ENCODE data around the gene WDR89. TPM values are rescaled to one million over a fixed set of nuclear protein-coding genes. Genes with fewer than 3 reads are reported as not detected.

WDR89 gene
- total and polyA plus RNA-seq, 4 donors, result 7.0 to 17.9 (median 8.7) TPM

GRCh38 chr14:63673255-63673654 lies 31.6 kb upstream of the WDR89 start:
- ATAC-seq (ENCODE audit: insufficient read depth, low FRiP score) (no peak), DNase-seq (no peak)
- WGBS, 2 donors, result 85 to 87% methylated on average over 5 of the region's 5 CpGs
- H3K27ac ChIP-seq (ENCODE audit: low read depth in 1 of 2, low read length in 1 of 2), result no peak overlapping the region
- no peaks in the 10 kb centered on the region for H3K27me3 ChIP-seq (ENCODE audit: control insufficient read depth in 3 of 3, insufficient read depth in 3 of 3, low read length in 2 of 3)
- peaks cover 0 to 2% (median 0%) of the 10 kb centered on the region in 4 donors for H3K36me3 ChIP-seq (ENCODE audit: control insufficient read depth in 4 of 4, insufficient read depth in 4 of 4, low read length in 4 of 4)
- H3K9me3 ChIP-seq (ENCODE audit: control insufficient read depth in 4 of 4, insufficient read depth in 3 of 4, low read length in 3 of 4), result peaks cover 0 to 4% (median 0%) of the 10 kb centered on the region in 4 donors
- no peak overlapping the region for H3K9ac ChIP-seq (ENCODE audit: insufficient read depth in 1 of 2, low read length in 2 of 2)
- no peak overlapping the region for H3K4me3 ChIP-seq
- no peak for TF ChIP-seq CTCF (IDR thresholded peaks at IDR 0.05; ENCODE audit: control extremely low read depth, extremely low read depth)
- peaks cover 0 to 2% (median 0%) of the 10 kb centered on the region in 5 donors for H3K4me1 ChIP-seq (ENCODE audit: control insufficient read depth in 5 of 5, insufficient read depth in 5 of 5, low read length in 5 of 5)

GRCh38 chr14:63672417-63673180 lies 30.9 kb upstream of the WDR89 start:
- Histone ChIP-seq H3K4me1 (ENCODE audit: control insufficient read depth in 5 of 5, insufficient read depth in 5 of 5, low read length in 5 of 5) (peaks cover 0 to 2% (median 0%) of the 10 kb centered on the region in 5 donors), H3K36me3 (ENCODE audit: control insufficient read depth in 4 of 4, insufficient read depth in 4 of 4, low read length in 4 of 4) (no peaks in the 10 kb centered on the region), H3K27me3 (ENCODE audit: control insufficient read depth in 3 of 3, insufficient read depth in 3 of 3, low read length in 2 of 3) (no peaks in the 10 kb centered on the region), H3K4me3 (no peak overlapping the region), H3K9me3 (ENCODE audit: control insufficient read depth in 4 of 4, insufficient read depth in 3 of 4, low read length in 3 of 4) (peaks cover 0 to 4% (median 0%) of the 10 kb centered on the region in 4 donors), H3K9ac (ENCODE audit: insufficient read depth in 1 of 2, low read length in 2 of 2) (no peak overlapping the region), H3K27ac (ENCODE audit: low read depth in 1 of 2, low read length in 1 of 2) (no peak overlapping the region)
- no peak for ATAC-seq (ENCODE audit: insufficient read depth, low FRiP score)
- peak in 2 of 3 donors; percentile 10 to 32 for DNase-seq
- 60 to 78% methylated on average over 7 of the region's 7 CpGs for WGBS, 2 donors
- TF ChIP-seq CTCF (IDR thresholded peaks at IDR 0.05; ENCODE audit: control extremely low read depth, extremely low read depth), result no peak

- H3K9me3 ChIP-seq (ENCODE audit: control insufficient read depth in 4 of 4, insufficient read depth in 3 of 4, low read length in 3 of 4), result peaks cover 0 to 4% (median 0%) of the 10 kb centered on the region in 4 donors
- no peaks in the 10 kb centered on the region for H3K27me3 ChIP-seq (ENCODE audit: control insufficient read depth in 3 of 3, insufficient read depth in 3 of 3, low read length in 2 of 3)
- no peaks in the 10 kb centered on the region for H3K36me3 ChIP-seq (ENCODE audit: control insufficient read depth in 4 of 4, insufficient read depth in 4 of 4, low read length in 4 of 4)
- whole genome bisulfite sequencing, 2 donors, result 72 to 83% methylated on average over 3 of the region's 3 CpGs
- DNase-seq (no peak), ATAC-seq (ENCODE audit: insufficient read depth, low FRiP score) (no peak)
- peaks cover 0 to 2% (median 0%) of the 10 kb centered on the region in 5 donors for H3K4me1 ChIP-seq (ENCODE audit: control insufficient read depth in 5 of 5, insufficient read depth in 5 of 5, low read length in 5 of 5)
- H3K4me3 ChIP-seq, result no peak overlapping the region
- no peak overlapping the region for H3K27ac ChIP-seq (ENCODE audit: low read depth in 1 of 2, low read length in 1 of 2)
- no peak for TF ChIP-seq CTCF (IDR thresholded peaks at IDR 0.05; ENCODE audit: control extremely low read depth, extremely low read depth)
- no peak overlapping the region for H3K9ac ChIP-seq (ENCODE audit: insufficient read depth in 1 of 2, low read length in 2 of 2)
Observed at GRCh38 chr14:63671987-63672386, 30.3 kb upstream of the WDR89 start.
